ENCODE results near the gene SIM1.

GRCh38 chr6:100465701-100466409 is 1.1 kb upstream of the SIM1 start:
- TF ChIP-seq CTCF (IDR thresholded peaks at IDR 0.05; ENCODE audit: insufficient read depth, low read length) (no peak), SPI1 (IDR thresholded peaks at IDR 0.05; ENCODE audit: borderline replicate concordance, low read depth) (no peak)

All from HL-60 (cell line).